H1 (cell line): ENCODE results near the gene RABL6. TPM values are rescaled to one million over a fixed set of nuclear protein-coding genes. Genes with fewer than 3 reads are reported as not detected.

Experiments
- CTCF ChIA-PET: fragments of 300-600 bp; sonication (Branson Sonifier 250); formaldehyde crosslinking; loops from one replicate; lab custom pipeline; 2021; ENCODE audit not compliant: partially characterized antibody; lab: Charles Lee
- POLR2A ChIA-PET: fragments of 300-600 bp; sonication (Branson Sonifier 250); formaldehyde crosslinking; loops from one replicate; lab custom pipeline; 2021; ENCODE audit warnings: inconsistent platforms; ENCODE audit not compliant: partially characterized antibody; lab: Charles Lee
- DNase-seq, 2 experiments: peaks; one replicate each; pipeline versions ENCODE4 v3.0.0 to v3.0.0-alpha.2; 2010 to 2022; ENCODE audit warnings: low spot score in 2 of 2, low read depth in 1 of 2, mixed read lengths in 1 of 2
- FAIRE-seq: peaks from 2 replicates; lab custom pipeline; 2011; peaks lifted over from hg19 to GRCh38; lab: Jason Lieb, UNC
- H2AFZ ChIP-seq: 2 replicates; pipeline ENCODE4 v1.8.1; 2012; ENCODE audit warnings: low read length, inconsistent platforms
- H2AK5ac ChIP-seq: 2 replicates; pipeline ENCODE4 v1.6.1; 2013; ENCODE audit warnings: low read depth, low read length
- H2BK120ac ChIP-seq: replicated peaks from 2 replicates; pipeline ENCODE3; 2013; ENCODE audit warnings: low read depth, low read length, inconsistent platforms
- H2BK12ac ChIP-seq: 2 replicates; pipeline ENCODE4 v1.6.1; 2013; ENCODE audit warnings: low read depth, low read length
- H2BK15ac ChIP-seq: 2 replicates; pipeline ENCODE4 v1.6.1; 2013; ENCODE audit warnings: low read length
- H2BK20ac ChIP-seq: 2 replicates; pipeline ENCODE4 v1.6.1; 2013; ENCODE audit warnings: low read length
- H2BK5ac ChIP-seq: 2 replicates; pipeline ENCODE4 v1.6.1; 2013; ENCODE audit warnings: low read depth, low read length
- H3K14ac ChIP-seq: 2 replicates; pipeline ENCODE4 v1.6.1; 2013; ENCODE audit warnings: inconsistent platforms; ENCODE audit not compliant: insufficient read length
- H3K18ac ChIP-seq: 2 replicates; pipeline ENCODE4 v1.6.1; 2013; ENCODE audit warnings: low read length; ENCODE audit errors: extremely low read depth
- H3K23ac ChIP-seq: 2 replicates; pipeline ENCODE4 v1.6.1; 2013; ENCODE audit warnings: inconsistent platforms; ENCODE audit not compliant: insufficient read length
- H3K23me2 ChIP-seq: 2 replicates; pipeline ENCODE4 v1.6.1; 2013; ENCODE audit warnings: low read depth, low read length
- H3K27ac ChIP-seq: 2 replicates; pipeline ENCODE4 v1.6.1; 2011; ENCODE audit warnings: low read depth, low read length, inconsistent platforms
- H3K27me3 ChIP-seq, 4 experiments: replicated peaks in 1 of 4; 1 replicate in 1 of 4; 2 replicates in 3 of 4; pipeline versions ENCODE4 v1.6.1 to v1.8.1; 2011 to 2013; ENCODE audit warnings: low read length in 3 of 4, mild to moderate bottlenecking in 3 of 4, inconsistent platforms in 2 of 4, mixed read lengths in 2 of 4, moderate library complexity in 1 of 4; ENCODE audit not compliant: control insufficient read depth in 3 of 4, insufficient read depth in 3 of 4; ENCODE audit errors: extremely low read depth in 1 of 4
- H3K36me3 ChIP-seq, 4 experiments: 2 replicates each; pipeline versions ENCODE4 v1.6.1 to v1.8.1; 2011 to 2013; ENCODE audit warnings: mild to moderate bottlenecking in 4 of 4, low read length in 3 of 4, moderate library complexity in 2 of 4, control low read depth in 1 of 4, inconsistent platforms in 1 of 4; ENCODE audit not compliant: insufficient read depth in 4 of 4, control insufficient read depth in 2 of 4
- H3K4ac ChIP-seq: replicated peaks from 2 replicates; pipeline ENCODE3; 2013; ENCODE audit warnings: low read length, low read depth, mixed read lengths, inconsistent platforms; ENCODE audit not compliant: insufficient read length
- H3K4me1 ChIP-seq, 4 experiments: replicated peaks in 1 of 4; 1 replicate in 1 of 4; 2 replicates in 3 of 4; pipeline versions ENCODE4 v1.6.1 to v1.8.1; 2011 to 2013; ENCODE audit warnings: low read length in 3 of 4, inconsistent platforms in 2 of 4, mixed read lengths in 1 of 4; ENCODE audit not compliant: insufficient read depth in 4 of 4, control insufficient read depth in 3 of 4
- H3K4me2 ChIP-seq, 2 experiments: 2 replicates each; pipeline versions ENCODE4 v1.6.1 to v1.8.1; 2011 to 2013; ENCODE audit warnings: low read depth in 2 of 2, low read length in 2 of 2, control low read depth in 1 of 2, inconsistent platforms in 1 of 2, mild to moderate bottlenecking in 1 of 2; ENCODE audit not compliant: insufficient read depth in 1 of 2
- H3K4me3 ChIP-seq, 4 experiments: fragments of 200-600, 300-600 bp in 1 of 4; sonication (generic), shearing (Covaris generic), sonication (Bioruptor Twin) in 1 of 4; 2 replicates each; pipeline versions ENCODE4 v1.5.1 to v1.8.1; 2011 to 2016; ENCODE audit warnings: low read length in 4 of 4, low read depth in 3 of 4, control low read depth in 2 of 4, inconsistent platforms in 2 of 4, mild to moderate bottlenecking in 2 of 4, mixed read lengths in 1 of 4, moderate library complexity in 1 of 4; ENCODE audit not compliant: insufficient read depth in 2 of 4; ENCODE audit errors: extremely low read depth in 1 of 4
- H3K56ac ChIP-seq: replicated peaks from 2 replicates; pipeline ENCODE3; 2013; ENCODE audit warnings: low read depth, mild to moderate bottlenecking, mixed read lengths, low read length, inconsistent platforms; ENCODE audit not compliant: insufficient read length
- H3K79me1 ChIP-seq: 2 replicates; pipeline ENCODE4 v1.6.1; 2013; ENCODE audit warnings: low read depth, low read length, control low read depth
- H3K79me2 ChIP-seq, 2 experiments: 2 replicates each; pipeline versions ENCODE4 v1.6.1 to v1.8.1; 2012 to 2013; ENCODE audit warnings: low read length in 2 of 2, mild to moderate bottlenecking in 2 of 2, inconsistent platforms in 1 of 2; ENCODE audit not compliant: insufficient read depth in 2 of 2, control insufficient read depth in 1 of 2
- H3K9ac ChIP-seq, 4 experiments: replicated peaks in 1 of 4; 1 replicate in 1 of 4; 2 replicates in 3 of 4; pipeline versions ENCODE4 v1.6.1 to v1.8.1; 2011 to 2013; ENCODE audit warnings: low read depth in 3 of 4, low read length in 3 of 4, control low read depth in 2 of 4, mild to moderate bottlenecking in 2 of 4, moderate library complexity in 2 of 4, inconsistent platforms in 1 of 4; ENCODE audit errors: extremely low read depth in 1 of 4
- H3K9me3 ChIP-seq, 2 experiments: 2 replicates each; pipeline versions ENCODE4 v1.6.1 to v1.8.1; 2012 to 2013; ENCODE audit warnings: mild to moderate bottlenecking in 2 of 2, moderate library complexity in 2 of 2, control low read depth in 1 of 2, inconsistent platforms in 1 of 2, low read depth in 1 of 2, low read length in 1 of 2, mixed read lengths in 1 of 2; ENCODE audit not compliant: insufficient read depth in 2 of 2
- H4K20me1 ChIP-seq, 2 experiments: replicated peaks in 1 of 2; 2 replicates each; pipeline versions ENCODE3 to v1.8.1; 2011 to 2013; ENCODE audit warnings: inconsistent platforms in 2 of 2, low read length in 2 of 2, mild to moderate bottlenecking in 1 of 2; ENCODE audit not compliant: insufficient read depth in 2 of 2, control insufficient read depth in 1 of 2
- H4K5ac ChIP-seq: 2 replicates; pipeline ENCODE4 v1.6.1; 2013; ENCODE audit warnings: low read length, low read depth, mixed read lengths, inconsistent platforms; ENCODE audit not compliant: insufficient read length
- H4K8ac ChIP-seq: 2 replicates; pipeline ENCODE4 v1.8.0; 2013; ENCODE audit warnings: mild to moderate bottlenecking, moderate library complexity, low read length, inconsistent platforms; ENCODE audit not compliant: insufficient read depth; ENCODE audit errors: extremely low read depth
- H4K91ac ChIP-seq: replicated peaks from 2 replicates; pipeline ENCODE3; 2013; ENCODE audit warnings: low read length, mixed read lengths, inconsistent platforms; ENCODE audit not compliant: insufficient read length
- POLR2AphosphoS5 ChIP-seq: IDR thresholded peaks from 2 replicates; pipeline ENCODE4 v1.6.1; 2011; ENCODE audit warnings: low read depth, low read length
- SIRT6 ChIP-seq: IDR thresholded peaks from one replicate; pipeline ENCODE4 v1.7.1; 2012; ENCODE audit warnings: low read length, inconsistent platforms
- TAF7 ChIP-seq: optimal IDR thresholded peaks from 2 replicates; pipeline ENCODE3; 2011; ENCODE audit warnings: low read depth, mild to moderate bottlenecking, inconsistent platforms, low read length, moderate library complexity, borderline replicate concordance
- WGBS, 2 experiments: shearing (Covaris generic) in 1 of 2; methylation state at CpG; one replicate each; pipeline versions ENCODE4 v1.1.6 to v1.1.7; 2013 to 2015; ENCODE audit warnings: low lambda C conversion rate in 2 of 2, mixed read lengths in 2 of 2, inconsistent platforms in 1 of 2, low coverage in 1 of 2, missing lambda C conversion rate in 1 of 2; ENCODE audit not compliant: insufficient replicate concordance in 2 of 2, insufficient coverage in 1 of 2, insufficient read length in 1 of 2; ENCODE audit errors: extremely low coverage in 1 of 2, missing lambda C conversion rate in 1 of 2; 5-methylcytosine and 5-hydroxymethylcytosine counted together
- polyA plus RNA-seq, 7 experiments: library from polyadenylated mRNA; depleted of rRNA in 3 of 7; stranded (reverse) in 5 of 7; unstranded in 2 of 7; fragments of >200 nt in 5 of 7; fragments of 200-250 nt in 2 of 7; gene quantifications; 1 replicate in 5 of 7; 2 replicates in 1 of 7; 4 replicates in 1 of 7; pipeline versions ENCODE4 v1.2.1 to v1.2.3, GENCODE V29; 2011 to 2013; ENCODE audit warnings: missing spikeins in 2 of 7, mixed read lengths in 2 of 7
- total RNA-seq: library from RNA; stranded (reverse); fragmentation: NEBNext Ultra II Directional; extraction: Animal tissue kit (Norgen Biotek cat#: 25700); gene quantifications from 2 replicates; pipeline ENCODE4 v1.2.1, GENCODE V29; 2021

The RABL6 gene
- total and polyA plus RNA-seq, 2 of the 8 experiments (the other 6 are each of a cell fraction or from before 2014, with no cell fraction given), result 70.1 to 130 TPM

DNA sequence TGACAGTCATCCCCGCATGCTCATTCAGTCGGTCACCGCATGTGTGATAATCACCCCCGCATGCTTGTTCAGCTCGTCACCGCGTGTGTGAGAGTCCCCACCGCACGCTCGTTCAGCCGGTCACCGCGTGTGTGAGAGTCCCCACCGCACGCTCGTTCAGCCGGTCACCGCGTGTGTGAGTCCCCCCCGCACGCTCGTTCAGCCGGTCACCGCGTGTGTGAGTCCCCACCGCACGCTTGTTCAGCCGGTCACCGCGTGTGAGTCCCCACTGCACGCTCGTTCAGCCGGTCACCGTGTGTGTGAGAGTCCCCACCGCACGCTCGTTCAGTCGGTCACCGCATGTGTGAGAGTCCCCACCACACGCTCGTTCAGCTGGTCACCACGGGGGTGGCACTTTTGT, 82.1 kb downstream of the RABL6 start:
- H4K20me1 ChIP-seq, result peaks cover 15 to 16% of the 10 kb centered on the region in 2 experiments
- no peak for DNase-seq

More for the DNA sequence above, 82.1 kb downstream of the RABL6 start:
- Histone ChIP-seq H3K79me2 (peaks cover 17 to 75% of the 10 kb centered on the region in 2 experiments; a peak in 3 of 4 replicates), H2BK15ac (no peak overlapping the region), H2AK5ac (no peak overlapping the region), H4K91ac (no peak overlapping the region), H2BK12ac (no peak overlapping the region), H3K56ac (no peak overlapping the region), H2BK20ac (no peak overlapping the region), H3K9me3 (no peaks in the 10 kb centered on the region), H3K4me2 (no peak overlapping the region), H2AFZ (no peak overlapping the region), H3K14ac (no peak overlapping the region), H2BK120ac (no peak overlapping the region), H4K8ac (no peak overlapping the region; the same call in 1 of the 2 replicates), H3K4me3 (no peak overlapping the region), H3K23ac (no peak overlapping the region), H3K27ac (no peak overlapping the region), H3K9ac (no peak overlapping the region), H3K36me3 (peaks cover 0 to 14% (median 0%) of the 10 kb centered on the region in 4 experiments; a peak in 2 of 8 replicates), H3K4me1 (peaks cover 0 to 6% (median 2%) of the 10 kb centered on the region in 4 experiments; a peak in 4 of 7 replicates), H2BK5ac (peak overlapping the region; percentile 66; the same call in 1 of the 2 replicates), H4K5ac (no peak overlapping the region), H3K4ac (no peak overlapping the region), H3K23me2 (peaks cover 5% of the 10 kb centered on the region; the same call in 1 of the 2 replicates), H3K18ac (no peak overlapping the region), H3K27me3 (no peaks in the 10 kb centered on the region), H3K79me1 (peaks cover 13% of the 10 kb centered on the region)
- 97% methylated on average over 29 of the region's 42 CpGs; no CpG with 5 or more reads in 1 of the 2 experiments for WGBS, 2 experiments
- no peak for FAIRE-seq
- ChIA-PET CTCF (interaction anchor here (0.8 to 1.3 kb wide), 3 partner anchors 21 to 139 kb away, joined by 3 to 4 read pairs (median 3); partner anchors contain the start of gene AJM1), POLR2A (interaction anchor here (0.7 kb wide), 1 partner anchor 8 kb away, joined by 3 read pairs; no protein-coding TSS in a partner anchor)
- TF ChIP-seq POLR2AphosphoS5 (no peak), SIRT6 (no peak), TAF7 (no peak)
- TF ChIP-seq, all 59 proteins: peak for 0
